Stimulated activated naive CD8-positive, alpha-beta T cell treated with anti-CD3 and anti-CD28 coated beads, Interleukin-15, Interleukin-2, amounts not matched to agents 100 ng/mL and 50 ng/mL, for 24 hours (primary cell): ENCODE data around the gene MOV10L1.
"Not testable (repeated sequence)": the region's sequence is repeated elsewhere in the genome, so short reads cannot be mapped to it uniquely, and the experiment has no call there.

ENCODE experiments used
- H3K27ac Mint-ChIP-seq: one replicate; pipeline ENCODE4 v1.8.0; 2021; ENCODE audit warnings: mild to moderate bottlenecking, mixed read lengths
- H3K27me3 Mint-ChIP-seq: one replicate; pipeline ENCODE4 v1.8.0; 2021; ENCODE audit warnings: mixed read lengths
- H3K36me3 Mint-ChIP-seq: one replicate; pipeline ENCODE4 v1.8.0; 2021; ENCODE audit warnings: low read depth, mixed read lengths
- H3K4me1 Mint-ChIP-seq: one replicate; pipeline ENCODE4 v1.8.0; 2021; ENCODE audit warnings: low read depth, mixed read lengths
- H3K4me3 Mint-ChIP-seq: one replicate; pipeline ENCODE4 v1.8.0; 2021; ENCODE audit warnings: mild to moderate bottlenecking, mixed read lengths
- H3K9me3 Mint-ChIP-seq: one replicate; pipeline ENCODE4 v1.8.0; 2021; ENCODE audit warnings: mixed read lengths

MOV10L1 gene

DNA sequence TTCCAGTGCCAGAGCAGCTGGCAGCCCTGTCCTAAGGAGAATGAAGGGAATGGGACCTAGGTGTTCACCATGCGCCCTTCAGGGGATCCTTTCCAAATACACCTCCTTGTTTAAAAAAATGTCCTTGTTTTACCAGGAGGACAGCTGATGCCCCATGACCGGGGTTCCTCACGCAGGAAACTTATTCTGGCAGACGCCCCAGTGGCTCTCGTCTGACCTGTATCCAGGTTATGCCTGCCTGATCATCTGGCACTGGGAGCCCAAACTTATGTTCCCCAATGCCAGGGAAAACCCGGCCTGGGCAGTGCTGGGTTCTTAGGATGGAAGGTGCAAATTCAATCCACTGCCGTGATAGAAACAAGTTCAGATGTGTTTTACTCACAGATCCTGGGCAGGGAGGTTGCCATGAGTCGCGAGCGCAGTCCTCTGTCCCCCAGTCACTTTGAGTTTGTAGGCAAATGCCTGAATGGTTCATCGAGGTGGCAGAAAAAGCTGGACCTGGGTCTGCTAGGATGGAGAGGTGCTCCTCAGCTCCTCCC, 31.5 kb downstream of the MOV10L1 start:
- H3K27ac Mint-ChIP-seq: no peak overlapping the region
- peaks cover 5% of the 10 kb centered on the region for H3K36me3 Mint-ChIP-seq
- peaks cover 8% of the 10 kb centered on the region for H3K27me3 Mint-ChIP-seq
- peaks cover 8% of the 10 kb centered on the region for H3K9me3 Mint-ChIP-seq
- H3K4me1 Mint-ChIP-seq: no peaks in the 10 kb centered on the region
- no peak overlapping the region for H3K4me3 Mint-ChIP-seq

GRCh38 chr22:50123119-50123518, 33.3 kb downstream of the MOV10L1 start:
- Mint-ChIP-seq H3K4me3 (no peak overlapping the region), H3K9me3 (peaks cover 8% of the 10 kb centered on the region), H3K4me1 (no peaks in the 10 kb centered on the region), H3K27ac (no peak overlapping the region), H3K36me3 (peaks cover 5% of the 10 kb centered on the region), H3K27me3 (peaks cover 14% of the 10 kb centered on the region)

DNA sequence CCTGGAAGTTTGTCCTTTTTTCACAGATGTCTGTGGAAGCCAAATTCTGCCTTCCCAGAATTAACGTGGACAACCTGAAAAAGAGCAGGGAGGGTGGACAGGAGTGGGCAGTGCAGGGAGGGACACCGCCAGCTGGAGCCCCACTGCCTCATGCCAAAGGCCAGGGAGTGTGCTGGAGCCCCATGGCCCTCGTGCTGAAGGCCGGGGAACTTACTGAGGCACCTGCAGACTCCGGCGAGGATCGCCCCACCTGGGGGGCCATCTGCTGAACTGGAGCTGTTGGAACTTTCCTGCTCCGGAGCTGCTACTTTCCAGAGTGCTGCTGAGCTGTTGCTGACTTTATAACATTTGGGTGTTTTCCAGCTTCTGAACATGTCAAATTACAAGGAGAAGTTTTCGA, 35.2 kb downstream of the MOV10L1 start:
- Mint-ChIP-seq H3K4me3 (no peak overlapping the region), H3K36me3 (peaks cover 5% of the 10 kb centered on the region), H3K4me1 (no peaks in the 10 kb centered on the region), H3K27me3 (peaks cover 14% of the 10 kb centered on the region), H3K27ac (no peak overlapping the region), H3K9me3 (peaks cover 8% of the 10 kb centered on the region)

DNA sequence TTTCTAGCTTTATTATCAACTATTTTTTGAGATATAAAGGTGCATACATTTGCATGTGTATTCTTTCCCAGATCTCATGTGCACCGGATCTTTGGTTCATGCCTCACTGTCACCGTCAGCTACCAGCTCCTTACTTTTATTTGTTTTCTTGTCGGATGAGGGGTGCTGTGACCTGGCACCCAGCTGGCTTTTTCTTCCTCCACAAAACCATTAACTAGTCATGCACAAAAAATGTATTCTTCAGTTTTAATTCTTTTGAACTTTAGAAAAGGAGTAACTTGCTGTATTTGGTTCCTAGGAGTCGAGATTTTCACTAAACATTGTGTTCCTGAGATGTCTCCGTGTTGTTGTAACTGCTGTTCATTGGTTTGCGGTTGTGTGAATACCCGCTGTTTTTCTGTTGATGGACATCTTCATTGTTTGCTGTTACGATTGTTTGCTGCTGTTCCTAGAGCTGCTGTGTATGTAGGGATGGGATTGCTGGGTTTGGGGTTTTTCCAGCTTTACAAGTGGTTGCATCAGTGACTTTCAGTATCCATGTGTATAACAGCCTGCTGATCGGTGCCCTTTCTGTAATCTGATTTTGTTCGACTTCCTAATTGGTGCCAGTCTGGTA, 39.4 kb downstream of the MOV10L1 start:
- peaks cover 1% of the 10 kb centered on the region for H3K36me3 Mint-ChIP-seq
- H3K9me3 Mint-ChIP-seq: peaks cover 2% of the 10 kb centered on the region
- no peak overlapping the region for H3K4me3 Mint-ChIP-seq
- no peaks in the 10 kb centered on the region for H3K4me1 Mint-ChIP-seq
- H3K27ac Mint-ChIP-seq: no peak overlapping the region
- H3K27me3 Mint-ChIP-seq: peaks cover 19% of the 10 kb centered on the region

GRCh38 chr22:50131894-50132293, 42.1 kb downstream of the MOV10L1 start:
- Mint-ChIP-seq H3K4me3 (no peak overlapping the region), H3K27ac (no peak overlapping the region), H3K27me3 (peaks cover 24% of the 10 kb centered on the region)

GRCh38 chr22:50134481-50134880, 44.7 kb downstream of the MOV10L1 start:
- H3K9me3 Mint-ChIP-seq: no peaks in the 10 kb centered on the region
- no peak overlapping the region for H3K27ac Mint-ChIP-seq
- no peaks in the 10 kb centered on the region for H3K36me3 Mint-ChIP-seq
- H3K4me3 Mint-ChIP-seq: no peak overlapping the region
- no peaks in the 10 kb centered on the region for H3K4me1 Mint-ChIP-seq
- H3K27me3 Mint-ChIP-seq: peaks cover 18% of the 10 kb centered on the region

More at GRCh38 chr22:50131894-50132293, 42.1 kb downstream of the MOV10L1 start:
- Mint-ChIP-seq H3K36me3 (no peaks in the 10 kb centered on the region), H3K9me3 (no peaks in the 10 kb centered on the region), H3K4me1 (no peaks in the 10 kb centered on the region)

- H3K4me3 Mint-ChIP-seq: no peak overlapping the region
- no peaks in the 10 kb centered on the region for H3K4me1 Mint-ChIP-seq
- H3K9me3 Mint-ChIP-seq: no peaks in the 10 kb centered on the region
- H3K27me3 Mint-ChIP-seq: peaks cover 10% of the 10 kb centered on the region
- no peaks in the 10 kb centered on the region for H3K36me3 Mint-ChIP-seq
- no peak overlapping the region for H3K27ac Mint-ChIP-seq
Observed at GRCh38 chr22:50136581-50137015, 46.8 kb downstream of the MOV10L1 start.

DNA sequence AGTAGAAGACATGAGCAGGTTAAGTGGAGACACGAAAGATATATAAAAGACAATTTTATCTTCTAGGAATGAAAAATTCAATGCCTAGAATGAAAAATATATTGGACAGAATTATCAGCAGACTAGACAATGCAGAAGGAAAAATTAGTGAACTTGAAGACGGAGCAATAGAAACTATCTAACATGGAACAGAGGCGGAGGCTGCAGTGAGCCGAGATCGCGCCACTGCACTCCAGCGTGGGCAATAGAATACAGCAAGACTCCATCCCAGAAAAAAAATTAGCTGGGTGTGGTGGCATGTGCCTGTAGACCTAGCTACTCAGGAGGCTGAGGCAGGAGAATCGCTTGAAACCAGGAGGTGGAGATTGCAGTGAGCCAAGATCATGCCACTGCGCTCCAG, 47.5 kb downstream of the MOV10L1 start:
- H3K27me3 Mint-ChIP-seq: peaks cover 15% of the 10 kb centered on the region
- not testable (repeated sequence) for H3K27ac Mint-ChIP-seq, H3K36me3 Mint-ChIP-seq, H3K4me1 Mint-ChIP-seq, H3K9me3 Mint-ChIP-seq, H3K4me3 Mint-ChIP-seq

DNA sequence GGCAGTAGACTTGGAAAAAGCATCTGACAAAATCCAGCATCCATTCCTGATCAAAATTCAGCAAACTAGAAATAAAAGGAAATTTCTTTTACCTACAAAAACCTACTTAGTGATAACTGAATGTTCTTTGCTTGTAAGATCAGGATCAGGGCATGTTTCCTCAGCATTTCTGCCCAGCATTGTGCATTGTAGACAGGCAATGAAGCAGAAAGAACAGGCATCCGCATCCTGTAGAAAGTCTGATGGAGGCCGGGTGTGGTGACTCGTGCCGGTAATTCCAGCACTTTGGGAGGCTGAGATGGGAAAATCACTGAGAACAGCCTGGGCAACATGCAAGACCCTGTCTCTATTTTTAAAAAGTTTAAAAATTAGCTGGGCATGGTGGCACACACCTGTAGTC, 48.2 kb downstream of the MOV10L1 start:
- H3K27me3 Mint-ChIP-seq: peaks cover 14% of the 10 kb centered on the region
- no peak overlapping the region for H3K4me3 Mint-ChIP-seq
- no peaks in the 10 kb centered on the region for H3K9me3 Mint-ChIP-seq
- no peaks in the 10 kb centered on the region for H3K4me1 Mint-ChIP-seq
- no peaks in the 10 kb centered on the region for H3K36me3 Mint-ChIP-seq
- H3K27ac Mint-ChIP-seq: no peak overlapping the region

- no peaks in the 10 kb centered on the region for H3K36me3 Mint-ChIP-seq
- H3K9me3 Mint-ChIP-seq: no peaks in the 10 kb centered on the region
- H3K27ac Mint-ChIP-seq: no peak overlapping the region
- peaks cover 14% of the 10 kb centered on the region for H3K27me3 Mint-ChIP-seq
- no peak overlapping the region for H3K4me3 Mint-ChIP-seq
- no peaks in the 10 kb centered on the region for H3K4me1 Mint-ChIP-seq
Observed at GRCh38 chr22:50138988-50139387, 49.2 kb downstream of the MOV10L1 start.

- Mint-ChIP-seq H3K9me3 (no peaks in the 10 kb centered on the region), H3K4me3 (no peak overlapping the region), H3K27ac (no peak overlapping the region), H3K4me1 (no peaks in the 10 kb centered on the region), H3K27me3 (peaks cover 9% of the 10 kb centered on the region), H3K36me3 (no peaks in the 10 kb centered on the region)
Observed at GRCh38 chr22:50139843-50140415, 50.1 kb downstream of the MOV10L1 start.

GRCh38 chr22:50140615-50141014, 50.8 kb downstream of the MOV10L1 start:
- Mint-ChIP-seq H3K36me3 (no peaks in the 10 kb centered on the region), H3K4me3 (no peak overlapping the region), H3K9me3 (no peaks in the 10 kb centered on the region), H3K27ac (no peak overlapping the region), H3K4me1 (no peaks in the 10 kb centered on the region), H3K27me3 (peaks cover 9% of the 10 kb centered on the region)

- Mint-ChIP-seq H3K4me3 (no peak overlapping the region), H3K4me1 (no peaks in the 10 kb centered on the region), H3K27me3 (peaks cover 9% of the 10 kb centered on the region), H3K27ac (no peak overlapping the region), H3K9me3 (no peaks in the 10 kb centered on the region), H3K36me3 (no peaks in the 10 kb centered on the region)
Observed at GRCh38 chr22:50141462-50141861, 51.7 kb downstream of the MOV10L1 start.

- Mint-ChIP-seq H3K36me3 (no peaks in the 10 kb centered on the region), H3K27ac (no peak overlapping the region), H3K4me1 (peaks cover 4% of the 10 kb centered on the region), H3K27me3 (peaks cover 9% of the 10 kb centered on the region), H3K4me3 (no peak overlapping the region), H3K9me3 (no peaks in the 10 kb centered on the region)
Observed at GRCh38 chr22:50141891-50142363, 52.1 kb downstream of the MOV10L1 start.

DNA sequence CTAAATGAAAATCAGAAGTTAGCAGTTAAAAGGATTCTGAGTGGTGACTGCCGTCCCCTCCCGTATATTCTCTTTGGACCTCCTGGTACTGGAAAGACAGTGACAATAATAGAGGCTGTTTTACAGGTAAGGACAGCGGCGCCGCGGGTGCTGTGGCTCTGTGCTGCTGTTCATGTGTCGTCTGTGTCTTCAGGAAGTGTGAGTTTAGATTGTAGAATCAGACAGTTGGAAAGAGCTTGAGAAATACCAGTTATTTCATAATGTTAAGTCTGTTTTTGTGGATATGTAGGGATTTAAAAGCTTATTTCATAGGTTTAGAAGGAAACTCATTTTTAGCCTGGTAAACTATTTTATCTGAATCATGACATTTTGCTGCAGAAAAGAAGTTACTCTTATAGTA, 53.3 kb downstream of the MOV10L1 start:
- Mint-ChIP-seq H3K4me3 (no peak overlapping the region), H3K4me1 (peaks cover 4% of the 10 kb centered on the region), H3K27ac (no peak overlapping the region), H3K9me3 (no peaks in the 10 kb centered on the region), H3K27me3 (peaks cover 9% of the 10 kb centered on the region), H3K36me3 (no peaks in the 10 kb centered on the region)
